SK-N-SH (cell line): ENCODE data around the gene FAM240B. TPM values are rescaled to one million over a fixed set of nuclear protein-coding genes. Genes with fewer than 3 reads are reported as not detected.

ENCODE experiments used
- CTCF ChIA-PET: fragments of 300-600, 350-600 bp; formaldehyde crosslinking; extraction: SDS; loops from one replicate; lab custom pipeline; 2021; lab: Yijun Ruan, JAX
- POLR2A ChIA-PET: fragments of 350-600 bp; sonication (Branson Sonifier 250); formaldehyde crosslinking; extraction: SDS; loops from one replicate; lab custom pipeline; 2020; ENCODE audit warnings: antibody characterized with exemption, inconsistent platforms; lab: Yijun Ruan, JAX
- DNase-seq: peaks from one replicate; pipeline ENCODE4 v3.0.0; 2012
- H2AFZ ChIP-seq: fragments of 200-600 bp; sonication (generic); 2 replicates; pipeline ENCODE4 v1.8.1; 2016; ENCODE audit warnings: antibody characterized with exemption, mild to moderate bottlenecking, low read depth
- H3F3A ChIP-seq: fragments of 200-600 bp; sonication (generic); replicated peaks from 2 replicates; pipeline ENCODE3; 2016; ENCODE audit warnings: antibody characterized with exemption, mild to moderate bottlenecking; ENCODE audit not compliant: insufficient read depth
- H3K27ac ChIP-seq, 2 experiments: fragments of 200-500 bp in 1 of 2; fragments of 200-600 bp in 1 of 2; sonication (Bioruptor generic) in 1 of 2; sonication (generic), shearing (Covaris generic) in 1 of 2; 2 replicates each; pipeline versions ENCODE4 v1.5.1 to v1.6.1; 2014 to 2016; ENCODE audit warnings: low read depth in 2 of 2, inconsistent platforms in 1 of 2, low read length in 1 of 2, mild to moderate bottlenecking in 1 of 2, mixed read lengths in 1 of 2
- H3K27me3 ChIP-seq: fragments of 200-600 bp; sonication (generic), shearing (Covaris generic); 2 replicates; pipeline ENCODE4 v1.6.1; 2016; ENCODE audit warnings: mixed run types; ENCODE audit not compliant: insufficient read depth
- H3K36me3 ChIP-seq, 2 experiments: fragments of 200-500 bp in 1 of 2; fragments of 200-600 bp in 1 of 2; sonication (Bioruptor generic) in 1 of 2; sonication (generic) in 1 of 2; replicated peaks in 1 of 2; 2 replicates each; pipeline versions ENCODE3 to v1.5.1; 2014 to 2016; ENCODE audit warnings: low read length in 1 of 2, mild to moderate bottlenecking in 1 of 2; ENCODE audit not compliant: insufficient read depth in 2 of 2, control insufficient read depth in 1 of 2
- H3K4me1 ChIP-seq, 2 experiments: fragments of 200-500 bp in 1 of 2; fragments of 200-600 bp in 1 of 2; sonication (Bioruptor generic) in 1 of 2; sonication (generic), shearing (Covaris generic) in 1 of 2; 2 replicates each; pipeline versions ENCODE4 v1.5.1 to v1.6.1; 2014 to 2016; ENCODE audit warnings: low read depth in 1 of 2, low read length in 1 of 2, mixed run types in 1 of 2; ENCODE audit not compliant: insufficient read depth in 2 of 2, control insufficient read depth in 1 of 2
- H3K4me2 ChIP-seq: fragments of 200-600 bp; sonication (generic), shearing (Covaris generic); 2 replicates; pipeline ENCODE4 v1.6.1; 2017; ENCODE audit warnings: mixed run types
- H3K4me3 ChIP-seq, 2 experiments: fragments of 200-500 bp in 1 of 2; fragments of 200-600 bp in 1 of 2; sonication (Bioruptor generic) in 1 of 2; sonication (generic), shearing (Covaris generic) in 1 of 2; 2 replicates each; pipeline versions ENCODE4 v1.5.1 to v1.8.1; 2014 to 2016; ENCODE audit warnings: low read depth in 2 of 2, inconsistent platforms in 1 of 2, low read length in 1 of 2, mild to moderate bottlenecking in 1 of 2, mixed read lengths in 1 of 2, moderate library complexity in 1 of 2
- H3K79me2 ChIP-seq: fragments of 200-600 bp; sonication (generic); 2 replicates; pipeline ENCODE4 v1.8.1; 2017; ENCODE audit warnings: mild to moderate bottlenecking; ENCODE audit not compliant: insufficient read depth
- H3K9ac ChIP-seq: fragments of 200-600 bp; sonication (generic); 2 replicates; pipeline ENCODE4 v1.6.1; 2017; ENCODE audit warnings: mixed run types
- H3K9me2 ChIP-seq: fragments of 200-600 bp; sonication (generic); 2 replicates; pipeline ENCODE4 v1.6.1; 2017; ENCODE audit warnings: mixed run types
- H3K9me3 ChIP-seq: fragments of 200-600 bp; sonication (generic); 2 replicates; pipeline ENCODE4 v1.6.1; 2017; ENCODE audit warnings: mixed run types, mild to moderate bottlenecking, moderate library complexity
- H4K20me1 ChIP-seq: fragments of 200-600 bp; sonication (generic); 2 replicates; pipeline ENCODE4 v1.6.1; 2017; ENCODE audit warnings: mild to moderate bottlenecking, mixed run types; ENCODE audit not compliant: insufficient read depth
- GABPA ChIP-seq: IDR thresholded peaks from 2 replicates; pipeline ENCODE4 v1.4.0; 2012; ENCODE audit warnings: low read depth, mild to moderate bottlenecking
- RAD21 ChIP-seq: IDR thresholded peaks from 2 replicates; pipeline ENCODE4 v1.6.1; 2012; ENCODE audit warnings: mild to moderate bottlenecking, low read length
- REST ChIP-seq: IDR thresholded peaks from 2 replicates; pipeline ENCODE4 v1.6.1; 2012; ENCODE audit warnings: mild to moderate bottlenecking, low read depth, low read length, moderate library complexity
- SIN3A ChIP-seq: IDR thresholded peaks from 2 replicates; pipeline ENCODE4 v1.6.1; 2012; ENCODE audit warnings: low read depth, mild to moderate bottlenecking, low read length, moderate library complexity, borderline replicate concordance
- USF2 ChIP-seq: fragments of 150-350 bp; IDR thresholded peaks from 2 replicates; pipeline ENCODE4 v1.6.1; 2017; ENCODE audit warnings: antibody characterized with exemption, low read length, low read depth, borderline replicate concordance
- WGBS: methylation state at CpG from one replicate; pipeline ENCODE4 v1.1.6; 2017; ENCODE audit warnings: low lambda C conversion rate; 5-methylcytosine and 5-hydroxymethylcytosine counted together
- polyA plus RNA-seq, 3 experiments: library from polyadenylated mRNA; depleted of rRNA; stranded (reverse); fragments of >200 nt; gene quantifications; 2 replicates each; pipeline ENCODE4 v1.2.3, GENCODE V29; 2012

FAM240B gene
- polyA plus RNA-seq, 1 of the 3 experiments (the other 2 are of a cell fraction) = not detected

- ChIA-PET POLR2A (no interaction called here), CTCF (interaction anchor here (0.9 kb wide), 2 partner anchors 31 to 52 kb away, joined by 3 read pairs; no protein-coding TSS in a partner anchor)
- H3K4me2 ChIP-seq = no peak overlapping the region
- H3K27ac ChIP-seq = no peak overlapping the region
- H3F3A ChIP-seq = no peaks in the 10 kb centered on the region
- H3K9me2 ChIP-seq = no peaks in the 10 kb centered on the region
- no peaks in the 10 kb centered on the region for H3K79me2 ChIP-seq
- WGBS = 74% methylated on average over 19 of the region's 19 CpGs
- peaks cover 0 to 6% of the 10 kb centered on the region in 2 experiments; a peak in 1 of 4 replicates for H3K4me1 ChIP-seq
- no peak for DNase-seq
- H4K20me1 ChIP-seq = no peaks in the 10 kb centered on the region
- H3K4me3 ChIP-seq = no peak overlapping the region
- H2AFZ ChIP-seq = no peak overlapping the region
- H3K36me3 ChIP-seq = no peaks in the 10 kb centered on the region
- no peaks in the 10 kb centered on the region for H3K27me3 ChIP-seq
- H3K9me3 ChIP-seq = no peaks in the 10 kb centered on the region
- TF ChIP-seq RAD21 = no peak
- no peak for TF ChIP-seq GABPA
- TF ChIP-seq USF2 = no peak
- TF ChIP-seq SIN3A = no peak
- H3K9ac ChIP-seq = no peak overlapping the region
Measured at GRCh38 chr9:38673399-38674193, 46.3 kb downstream of the FAM240B start.

- H4K20me1 ChIP-seq = no peaks in the 10 kb centered on the region
- POLR2A ChIA-PET = no interaction called here
- H2AFZ ChIP-seq = no peak overlapping the region
- H3K9me2 ChIP-seq = no peaks in the 10 kb centered on the region
- CTCF ChIA-PET = interaction anchor here (1.0 to 2.0 kb wide), 3 partner anchors 10 to 30 kb away, joined by 3 to 5 read pairs (median 4); no protein-coding TSS in a partner anchor
- no peak overlapping the region for H3K4me2 ChIP-seq
- H3K79me2 ChIP-seq = no peaks in the 10 kb centered on the region
- H3K36me3 ChIP-seq = no peaks in the 10 kb centered on the region
- DNase-seq = no peak
- H3K27me3 ChIP-seq = no peaks in the 10 kb centered on the region
- TF ChIP-seq GABPA = no peak
- no peak for TF ChIP-seq REST
- H3K9ac ChIP-seq = no peak overlapping the region
- 38% methylated on average over 5 of the region's 5 CpGs for WGBS
- peaks cover 0 to 7% of the 10 kb centered on the region in 2 experiments; a peak in 1 of 4 replicates for H3K4me1 ChIP-seq
- H3F3A ChIP-seq = no peaks in the 10 kb centered on the region
- H3K4me3 ChIP-seq = no peak overlapping the region
- no peak overlapping the region for H3K27ac ChIP-seq
- H3K9me3 ChIP-seq = no peaks in the 10 kb centered on the region
Measured at GRCh38 chr9:38671748-38672147, 48.2 kb downstream of the FAM240B start.
